Measurements from ENCODE around the gene CDK5R2.

CDK5R2 gene

GRCh38 chr2:218944759-218945404, 14.6 kb upstream of the CDK5R2 start:
- no peak for DNase-seq (ENCODE audit: low read depth)
- no peak for TF ChIP-seq CTCF (conservative IDR thresholded peaks at IDR 0.05; ENCODE audit: control insufficient read depth, insufficient read depth, low read depth, low read length)
- H3K4me3 ChIP-seq (ENCODE audit: control insufficient read depth, low read depth, low read length): no peak overlapping the region

- no peak for TF ChIP-seq CTCF (conservative IDR thresholded peaks at IDR 0.05; ENCODE audit: control insufficient read depth, insufficient read depth, low read depth, low read length)
- DNase-seq (ENCODE audit: low read depth): no peak
- H3K4me3 ChIP-seq (ENCODE audit: control insufficient read depth, low read depth, low read length): no peak overlapping the region
Measured at GRCh38 chr2:218946621-218947020, 12.8 kb upstream of the CDK5R2 start.

GRCh38 chr2:218952160-218952559, 7.3 kb upstream of the CDK5R2 start:
- DNase-seq (ENCODE audit: low read depth): no peak
- no peak for TF ChIP-seq CTCF (conservative IDR thresholded peaks at IDR 0.05; ENCODE audit: control insufficient read depth, insufficient read depth, low read depth, low read length)
- no peak overlapping the region for H3K4me3 ChIP-seq (ENCODE audit: control insufficient read depth, low read depth, low read length)

- no peak overlapping the region for H3K4me3 ChIP-seq (ENCODE audit: control insufficient read depth, low read depth, low read length)
- no peak for DNase-seq (ENCODE audit: low read depth)
- TF ChIP-seq CTCF (conservative IDR thresholded peaks at IDR 0.05; ENCODE audit: control insufficient read depth, insufficient read depth, low read depth, low read length): no peak
Measured at GRCh38 chr2:218953366-218953954, 6.0 kb upstream of the CDK5R2 start.

GRCh38 chr2:218954541-218955300, 4.7 kb upstream of the CDK5R2 start:
- no peak overlapping the region for H3K4me3 ChIP-seq (ENCODE audit: control insufficient read depth, low read depth, low read length)
- TF ChIP-seq CTCF (conservative IDR thresholded peaks at IDR 0.05; ENCODE audit: control insufficient read depth, insufficient read depth, low read depth, low read length): no peak
- DNase-seq (ENCODE audit: low read depth): no peak

- TF ChIP-seq CTCF (conservative IDR thresholded peaks at IDR 0.05; ENCODE audit: control insufficient read depth, insufficient read depth, low read depth, low read length): no peak
Measured at GRCh38 chr2:218956039-218956438, 3.4 kb upstream of the CDK5R2 start.

More at GRCh38 chr2:218956039-218956438, 3.4 kb upstream of the CDK5R2 start:
- no peak overlapping the region for H3K4me3 ChIP-seq (ENCODE audit: control insufficient read depth, low read depth, low read length)
- no peak for DNase-seq (ENCODE audit: low read depth)

Data from fibroblast of mammary gland (primary cell).